NCI-H187 treated with DMSO at 0.1 percent for 48 hours (cell line): ENCODE results near the gene EPB41L4A.
"Not testable (repeated sequence)": the region's sequence is repeated elsewhere in the genome, so short reads cannot be mapped to it uniquely, and the experiment has no call there.

Experiments used
- DNase-seq: peaks from one replicate; lab custom pipeline; 2025; lab: John Stamatoyannopoulos, UW

The EPB41L4A gene

GRCh38 chr5:112397690-112398089 lies 21.4 kb downstream of the EPB41L4A start:
- no peak for DNase-seq

GRCh38 chr5:112396430-112396829 lies 22.6 kb downstream of the EPB41L4A start:
- DNase-seq = no peak

DNA sequence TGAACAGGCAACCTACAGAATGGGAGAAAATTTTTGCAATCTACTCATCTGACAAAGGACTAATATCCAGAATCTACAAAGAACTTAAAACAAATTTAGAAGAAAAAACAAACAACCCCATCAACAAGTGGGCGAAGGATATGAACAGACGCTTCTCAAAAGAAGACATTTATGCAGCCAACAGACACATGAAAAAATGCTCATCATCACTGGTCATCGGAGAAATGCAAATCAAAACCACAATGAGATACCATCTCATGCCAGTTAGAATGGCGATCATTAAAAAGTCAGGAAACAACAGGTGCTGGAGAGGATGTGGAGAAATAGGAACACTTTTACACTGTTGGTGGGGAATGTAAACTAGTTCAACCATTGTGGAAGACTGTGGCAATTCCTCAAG lies 23.8 kb downstream of the EPB41L4A start:
- not testable (repeated sequence) for DNase-seq

DNA sequence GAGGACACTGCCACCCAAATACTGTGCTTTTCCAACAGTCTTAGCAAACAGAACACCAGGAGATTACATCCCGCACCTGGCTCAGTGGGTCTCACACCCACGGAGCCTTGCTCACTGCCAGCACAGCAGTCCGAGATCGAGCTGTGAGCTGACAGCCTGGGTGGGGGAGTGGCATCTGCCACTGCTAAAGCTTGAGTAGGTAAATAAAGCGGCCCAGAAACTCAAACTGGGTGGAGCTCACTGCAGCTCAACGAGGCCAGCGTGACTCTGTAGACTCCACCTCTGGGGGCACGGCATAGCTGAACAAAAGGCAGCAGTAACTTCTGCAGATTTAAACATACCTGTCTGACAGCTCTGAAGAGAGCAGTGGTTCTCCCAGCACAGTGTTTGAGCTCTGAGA lies 28.8 kb downstream of the EPB41L4A start:
- peak; percentile 19 for DNase-seq

DNA sequence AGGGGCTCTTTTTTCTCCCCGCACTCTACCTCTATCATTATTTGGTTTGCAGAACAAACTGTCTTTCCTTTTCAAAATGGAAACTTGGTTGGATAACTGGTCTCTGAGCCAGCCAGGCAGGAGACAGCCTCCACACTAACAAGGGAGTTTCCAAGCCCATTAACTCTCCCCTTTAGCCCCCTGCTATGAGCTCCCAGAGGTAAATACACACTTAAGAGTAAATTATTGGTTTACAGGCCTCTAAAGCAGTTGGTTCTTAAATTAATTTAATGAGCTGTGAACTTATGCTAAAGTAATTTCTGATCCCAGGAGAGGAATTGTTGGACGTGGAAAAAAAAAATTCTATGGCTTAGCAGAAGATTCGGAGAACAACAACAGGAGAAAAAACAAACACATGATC lies 30.3 kb downstream of the EPB41L4A start:
- no peak for DNase-seq

DNA sequence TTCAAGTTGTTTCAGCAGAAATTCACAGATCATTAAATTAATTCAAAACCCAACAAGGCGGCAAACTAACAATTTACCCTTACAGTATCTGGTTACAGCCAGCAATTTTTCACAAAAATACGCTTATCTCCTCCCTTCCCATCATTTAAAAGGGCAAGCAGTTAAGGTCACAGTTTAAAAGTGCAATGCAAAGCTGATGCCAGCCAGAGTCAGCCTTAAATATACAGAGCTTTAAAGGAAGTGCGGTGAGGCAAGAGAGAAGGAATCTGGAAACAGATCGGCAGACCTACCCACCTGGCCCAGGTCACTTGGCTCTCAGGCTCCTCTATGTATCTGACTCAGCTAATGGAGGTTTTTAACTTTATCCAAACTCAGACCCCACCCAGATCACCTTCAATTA lies 31.0 kb downstream of the EPB41L4A start:
- DNase-seq = no peak

DNA sequence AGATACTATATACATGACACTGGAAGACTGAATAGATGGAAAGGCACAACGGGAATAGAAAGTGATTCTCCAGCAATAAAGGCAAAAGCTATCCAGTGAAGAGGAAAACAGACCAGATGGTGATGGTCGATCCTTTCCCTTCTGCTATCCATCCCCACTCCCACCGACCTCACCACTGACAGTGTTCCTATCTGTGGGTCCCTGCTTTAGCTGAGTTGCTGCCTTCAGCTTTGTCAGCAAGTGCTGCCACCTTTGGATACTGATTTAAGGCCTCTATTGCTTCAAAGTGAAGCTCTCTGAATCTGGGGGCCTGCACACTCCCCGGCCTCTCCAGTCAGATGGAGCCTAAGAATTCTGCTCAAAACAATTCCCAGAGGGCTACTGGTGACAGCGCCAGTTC lies 32.3 kb downstream of the EPB41L4A start:
- no peak for DNase-seq

DNA sequence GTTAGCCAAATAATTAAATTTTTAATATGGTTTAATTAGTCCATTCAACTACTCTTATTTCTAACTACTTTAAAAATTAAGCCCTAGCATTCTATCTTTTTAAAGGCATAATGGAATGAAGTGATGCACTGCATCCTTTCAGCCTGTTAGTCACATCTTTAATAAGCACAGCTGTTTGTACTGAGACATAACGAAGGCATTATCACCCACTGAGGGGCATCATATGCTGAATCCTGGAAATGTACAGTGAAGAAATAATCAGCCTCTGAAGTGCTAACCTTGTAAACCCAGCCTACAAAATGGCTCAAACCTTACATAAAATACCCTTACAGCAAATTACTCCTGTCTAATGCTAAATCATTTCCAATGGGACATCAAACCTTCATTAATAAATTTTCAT lies 33.1 kb downstream of the EPB41L4A start:
- DNase-seq = no peak

- DNase-seq = no peak
Observed at GRCh38 chr5:112385566-112385965, 33.5 kb downstream of the EPB41L4A start.

- DNase-seq = no peak
Observed at GRCh38 chr5:112384523-112384922, 34.6 kb downstream of the EPB41L4A start.

GRCh38 chr5:112382886-112383285 lies 36.2 kb downstream of the EPB41L4A start:
- DNase-seq = no peak

- DNase-seq = no peak
Observed at GRCh38 chr5:112381521-112381920, 37.6 kb downstream of the EPB41L4A start.

GRCh38 chr5:112379542-112380325 lies 39.3 kb downstream of the EPB41L4A start:
- no peak for DNase-seq

GRCh38 chr5:112374818-112375217 lies 44.3 kb downstream of the EPB41L4A start:
- DNase-seq = no peak

GRCh38 chr5:112374356-112374755 lies 44.7 kb downstream of the EPB41L4A start:
- no peak for DNase-seq

DNA sequence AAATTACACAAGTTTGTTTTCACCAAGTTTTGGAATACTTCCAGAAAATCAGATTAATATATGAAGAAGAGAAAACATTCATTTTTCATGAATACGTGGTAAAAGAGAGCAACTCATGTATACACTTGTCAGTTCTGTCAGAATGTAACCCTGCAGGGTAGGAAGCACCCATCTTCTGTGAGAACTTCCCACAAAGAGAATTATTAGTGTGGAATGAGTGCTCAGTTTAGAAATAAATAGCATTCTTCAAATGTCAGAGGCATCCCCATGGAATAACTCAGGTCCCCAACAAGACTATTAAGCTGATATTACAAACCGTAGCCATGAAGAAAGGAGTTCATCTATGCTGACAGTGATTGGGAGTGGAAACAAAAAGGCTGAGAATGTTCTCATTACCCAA lies 45.2 kb downstream of the EPB41L4A start:
- DNase-seq = no peak

GRCh38 chr5:112372543-112372942 lies 46.5 kb downstream of the EPB41L4A start:
- DNase-seq = no peak

GRCh38 chr5:112371067-112371466 lies 48.0 kb downstream of the EPB41L4A start:
- no peak for DNase-seq

DNA sequence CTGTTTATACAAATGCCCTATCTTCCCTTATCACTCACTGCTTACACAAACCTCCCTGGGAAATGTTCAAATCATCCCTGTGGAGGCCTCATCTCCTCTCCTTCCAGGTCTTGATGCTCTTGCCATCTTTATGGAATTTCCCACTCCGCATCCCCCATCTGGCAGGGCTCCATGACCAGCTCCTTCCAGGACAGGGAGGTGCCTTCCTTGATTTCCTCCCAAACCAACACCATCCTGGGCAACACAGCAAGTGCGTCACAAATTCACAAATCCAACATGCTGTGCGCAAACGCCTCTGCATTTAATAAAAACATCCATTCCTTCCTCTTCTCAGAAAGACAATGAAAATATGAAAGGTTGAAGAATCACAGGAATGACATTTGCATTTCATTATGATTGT lies 51.7 kb downstream of the EPB41L4A start:
- DNase-seq = no peak

GRCh38 chr5:112366987-112367386 lies 52.1 kb downstream of the EPB41L4A start:
- no peak for DNase-seq

- not testable (repeated sequence) for DNase-seq
Observed at GRCh38 chr5:112360740-112361139, 58.3 kb downstream of the EPB41L4A start.

- no peak for DNase-seq
Observed at GRCh38 chr5:112356178-112356956, 62.7 kb downstream of the EPB41L4A start.

DNA sequence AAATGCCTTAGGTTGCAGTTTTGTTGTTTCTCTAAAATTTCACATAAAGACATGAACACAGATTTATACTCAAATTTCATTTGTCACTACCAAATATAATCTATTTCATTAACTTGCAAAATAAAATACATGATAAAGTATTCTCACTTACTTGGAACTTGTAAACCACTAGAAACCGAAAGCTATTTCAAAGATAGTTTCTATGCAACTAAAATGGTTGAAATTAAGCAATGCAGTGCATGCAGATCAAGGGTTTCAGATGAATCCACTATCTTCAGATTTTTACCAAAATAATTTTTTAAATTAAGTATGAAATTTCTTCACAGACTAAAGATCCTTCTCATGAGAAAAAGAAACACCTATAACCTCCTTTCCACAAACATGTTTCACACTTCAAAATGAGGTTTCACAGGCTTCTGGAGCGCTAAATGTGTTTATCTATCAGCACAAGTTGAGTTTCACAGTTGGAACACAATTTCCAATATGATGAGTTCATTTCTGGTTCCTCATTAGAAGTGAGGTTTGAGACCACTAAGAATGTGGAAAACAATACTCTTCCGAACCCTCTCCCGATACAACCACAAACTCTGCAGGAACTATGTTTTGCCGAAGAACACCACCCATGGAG lies 63.9 kb downstream of the EPB41L4A start:
- no peak for DNase-seq
